BLaER1 treated with 17β-estradiol and CSF1 and Interleukin-3, amounts not matched to agents 10 nM and 100 nM (cell line): ENCODE measurements around the gene HDAC9.

Source experiments
- H3K27ac ChIP-seq, 11 experiments: shearing (Covaris generic); formaldehyde crosslinking; 2 replicates each; pipeline ENCODE4 v1.8.1; 2022
- H3K27me3 ChIP-seq, 11 experiments: shearing (Covaris generic); formaldehyde crosslinking; 2 replicates each; pipeline ENCODE4 v1.8.1; 2022
- H3K36me3 ChIP-seq, 11 experiments: shearing (Covaris generic); formaldehyde crosslinking; 2 replicates each; pipeline ENCODE4 v1.8.1; 2022
- H3K4me1 ChIP-seq, 10 experiments: shearing (Covaris generic); formaldehyde crosslinking; 2 replicates each; pipeline ENCODE4 v1.8.1; 2022
- H3K4me2 ChIP-seq, 11 experiments: shearing (Covaris generic); formaldehyde crosslinking; 2 replicates each; pipeline ENCODE4 v1.8.1; 2022
- H3K4me3 ChIP-seq, 10 experiments: shearing (Covaris generic); formaldehyde crosslinking; 2 replicates each; pipeline ENCODE4 v1.8.1; 2022
- H3K9ac ChIP-seq, 11 experiments: shearing (Covaris generic); formaldehyde crosslinking; 2 replicates each; pipeline ENCODE4 v1.8.1; 2022
- H3K9me3 ChIP-seq, 11 experiments: shearing (Covaris generic); formaldehyde crosslinking; replicated peaks in 1 of 11; 2 replicates each; pipeline ENCODE4 v1.8.1; 2022
- H4K20me1 ChIP-seq, 11 experiments: shearing (Covaris generic); formaldehyde crosslinking; 2 replicates each; pipeline ENCODE4 v1.8.1; 2022
- Cebpa-rat ChIP-seq, 11 experiments: shearing (Covaris generic); IDR thresholded peaks; 2 replicates each; pipeline ENCODE4 v1.8.1; 2022

Gene HDAC9

DNA sequence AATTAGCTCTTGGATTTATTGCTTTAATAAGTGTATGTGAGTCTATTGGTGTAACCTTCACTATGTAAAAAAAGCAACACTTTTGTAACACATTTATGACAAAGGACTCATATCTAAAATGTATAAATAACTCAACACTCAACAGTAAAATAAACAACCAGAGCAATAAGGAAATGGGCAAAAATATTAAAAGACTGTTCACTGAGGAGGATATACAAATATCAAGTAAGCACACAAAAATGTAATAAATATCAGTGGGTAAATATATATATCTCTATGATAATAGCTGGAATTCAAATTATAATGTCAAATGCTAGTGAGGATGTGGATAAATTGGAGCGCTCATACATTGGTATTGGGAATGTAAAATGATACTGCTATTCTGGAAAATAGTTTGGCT, 53.0 kb downstream of the HDAC9 start:
- Histone ChIP-seq H3K27me3 (no peaks in the 10 kb centered on the region), H3K36me3 (peaks cover 3 to 53% (median 21%) of the 10 kb centered on the region in 11 experiments; a peak in 16 of 22 replicates), H3K9me3 (peaks cover 0 to 41% (median 11%) of the 10 kb centered on the region in 11 experiments; a peak in 10 of 22 replicates), H3K9ac (no peak overlapping the region), H3K27ac (no peak overlapping the region), H3K4me3 (no peak overlapping the region), H3K4me2 (no peak overlapping the region), H4K20me1 (no peaks in the 10 kb centered on the region), H3K4me1 (peaks cover 16 to 40% (median 32%) of the 10 kb centered on the region in 10 experiments; a peak in 19 of 20 replicates)
- no peak for TF ChIP-seq Cebpa-rat (IDR thresholded peaks at IDR 0.05)

DNA sequence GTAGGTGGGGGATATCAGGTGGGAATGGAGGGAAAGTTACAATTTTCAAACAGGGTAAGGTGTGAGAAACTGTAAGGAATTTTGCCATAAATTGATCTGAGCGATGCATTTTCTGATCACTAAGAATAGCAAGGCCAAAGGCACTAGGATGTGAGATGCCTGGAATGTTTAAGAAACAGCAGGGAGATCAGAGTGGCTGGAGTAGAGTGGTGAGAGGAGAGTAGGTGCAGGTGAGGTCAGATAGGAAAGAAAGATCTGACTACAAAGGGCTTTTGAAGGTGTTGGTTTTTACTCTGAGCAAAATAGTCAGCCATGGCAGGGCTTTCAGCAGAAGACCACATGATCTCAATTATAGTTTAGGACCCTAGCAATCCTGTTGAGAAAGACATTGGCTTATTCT, 55.0 kb downstream of the HDAC9 start:
- no peaks in the 10 kb centered on the region for H3K27me3 ChIP-seq
- H3K4me2 ChIP-seq = peak overlapping the region in 4 of 11 experiments; percentile 46 to 63 (median 55); a peak in 6 of 22 replicates
- no peaks in the 10 kb centered on the region for H4K20me1 ChIP-seq
- no peak overlapping the region for H3K9ac ChIP-seq
- no peak overlapping the region for H3K4me3 ChIP-seq
- H3K36me3 ChIP-seq = peaks cover 0 to 32% (median 8%) of the 10 kb centered on the region in 11 experiments; a peak in 12 of 22 replicates
- H3K4me1 ChIP-seq = peaks cover 18 to 44% (median 33%) of the 10 kb centered on the region in 10 experiments; a peak in 19 of 20 replicates
- peaks cover 0 to 24% (median 6%) of the 10 kb centered on the region in 11 experiments; a peak in 7 of 22 replicates for H3K9me3 ChIP-seq
- TF ChIP-seq Cebpa-rat (IDR thresholded peaks at IDR 0.05) = no peak
- H3K27ac ChIP-seq = no peak overlapping the region

GRCh38 chr7:18552316-18552916, 56.9 kb downstream of the HDAC9 start:
- H3K4me3 ChIP-seq = peak overlapping the region in 1 of 10 experiments; percentile 20; a peak in 1 of 20 replicates

GRCh38 chr7:18552943-18553604, 57.5 kb downstream of the HDAC9 start:
- Histone ChIP-seq H3K4me3 (peak overlapping the region in 1 of 10 experiments; percentile 20; a peak in 1 of 20 replicates), H3K27ac (peak overlapping the region; percentile 7 to 62 (median 53); a peak in 18 of 22 replicates), H3K4me1 (peaks cover 20 to 38% (median 31%) of the 10 kb centered on the region in 10 experiments; a peak in 19 of 20 replicates), H3K27me3 (no peaks in the 10 kb centered on the region), H3K9me3 (peaks cover 0 to 7% (median 0%) of the 10 kb centered on the region in 11 experiments; a peak in 3 of 22 replicates), H3K9ac (peak overlapping the region in 10 of 11 experiments; percentile 3 to 56 (median 32); a peak in 16 of 22 replicates), H4K20me1 (no peaks in the 10 kb centered on the region), H3K36me3 (peaks cover 0 to 12% (median 0%) of the 10 kb centered on the region in 11 experiments; a peak in 2 of 22 replicates), H3K4me2 (peak overlapping the region; percentile 51 to 79 (median 63))
- no peak for TF ChIP-seq Cebpa-rat (IDR thresholded peaks at IDR 0.05)

More at GRCh38 chr7:18552316-18552916, 56.9 kb downstream of the HDAC9 start:
- H3K27me3 ChIP-seq = no peaks in the 10 kb centered on the region
- no peak for TF ChIP-seq Cebpa-rat (IDR thresholded peaks at IDR 0.05)
- peaks cover 18 to 39% (median 31%) of the 10 kb centered on the region in 10 experiments; a peak in 19 of 20 replicates for H3K4me1 ChIP-seq
- peak overlapping the region; percentile 51 to 79 (median 63) for H3K4me2 ChIP-seq
- H4K20me1 ChIP-seq = no peaks in the 10 kb centered on the region
- H3K36me3 ChIP-seq = peaks cover 0 to 16% (median 0%) of the 10 kb centered on the region in 11 experiments; a peak in 2 of 22 replicates
- H3K27ac ChIP-seq = peak overlapping the region; percentile 7 to 62 (median 53); a peak in 17 of 22 replicates
- H3K9ac ChIP-seq = peak overlapping the region; percentile 3 to 56 (median 33); a peak in 17 of 22 replicates
- peaks cover 0 to 11% (median under 1%) of the 10 kb centered on the region in 11 experiments; a peak in 7 of 22 replicates for H3K9me3 ChIP-seq

DNA sequence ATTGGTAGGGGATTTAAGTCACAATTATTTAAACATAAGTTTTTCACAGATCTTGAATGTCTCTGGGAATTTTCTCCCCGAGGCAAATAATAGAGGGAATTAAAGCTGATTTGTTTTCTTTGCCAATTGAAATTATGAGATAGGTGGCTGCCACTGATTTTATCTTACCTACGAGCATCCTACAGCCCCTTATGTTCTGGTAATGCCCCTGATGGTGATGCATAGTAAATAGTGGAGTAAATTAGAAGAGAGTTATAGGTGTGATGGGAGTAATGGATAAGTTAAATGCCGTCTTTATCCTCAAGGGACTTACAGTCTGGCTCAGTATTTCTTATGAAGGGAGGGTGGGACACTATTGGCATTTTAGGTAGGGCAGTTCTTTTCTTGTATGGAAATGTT, 58.1 kb downstream of the HDAC9 start:
- TF ChIP-seq Cebpa-rat (IDR thresholded peaks at IDR 0.05) = no peak
- Histone ChIP-seq H3K9ac (peak overlapping the region in 2 of 11 experiments; percentile 8 to 32; a peak in 1 of 22 replicates), H3K27me3 (no peaks in the 10 kb centered on the region), H3K9me3 (0 out of 22 replicates have a peak, but pooled peaks cover 0 to 5% (median 0%) of the 10 kb centered on the region in 11 experiments), H3K4me1 (peaks cover 25 to 38% (median 33%) of the 10 kb centered on the region in 10 experiments; a peak in 19 of 20 replicates), H4K20me1 (no peaks in the 10 kb centered on the region), H3K4me3 (no peak overlapping the region), H3K27ac (peak overlapping the region in 5 of 11 experiments; percentile 53 to 62 (median 54); a peak in 5 of 22 replicates), H3K4me2 (peak overlapping the region in 10 of 11 experiments; percentile 51 to 79 (median 63); a peak in 15 of 22 replicates), H3K36me3 (peaks cover 0 to 13% (median 0%) of the 10 kb centered on the region in 11 experiments; a peak in 3 of 22 replicates)

DNA sequence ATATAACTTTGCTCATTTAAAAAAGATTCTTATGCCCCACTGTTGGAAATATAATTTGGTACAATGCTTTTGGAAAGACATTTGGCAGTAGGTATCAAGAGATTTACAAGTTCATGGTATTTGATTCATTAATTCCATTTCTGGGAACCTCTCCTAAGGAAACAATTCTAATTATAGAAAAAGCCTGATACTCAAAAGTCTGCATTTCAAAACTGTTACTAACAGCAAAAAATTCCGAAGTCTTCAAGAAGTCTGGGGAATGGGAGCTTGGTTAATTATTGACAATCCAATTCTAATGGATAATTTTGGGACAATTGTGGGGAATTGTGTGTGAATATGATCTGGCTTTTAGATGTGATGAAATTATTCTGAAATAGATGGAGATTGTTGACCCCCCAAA, 59.6 kb downstream of the HDAC9 start:
- Histone ChIP-seq H3K36me3 (peaks cover 0 to 13% (median 0%) of the 10 kb centered on the region in 11 experiments; a peak in 4 of 22 replicates), H3K27me3 (no peaks in the 10 kb centered on the region), H3K4me2 (no peak overlapping the region), H3K27ac (no peak overlapping the region), H3K9me3 (no peaks in the 10 kb centered on the region), H3K9ac (no peak overlapping the region), H3K4me3 (no peak overlapping the region), H3K4me1 (peaks cover 25 to 38% (median 33%) of the 10 kb centered on the region in 10 experiments; a peak in 19 of 20 replicates), H4K20me1 (no peaks in the 10 kb centered on the region)
- TF ChIP-seq Cebpa-rat (IDR thresholded peaks at IDR 0.05) = no peak

DNA sequence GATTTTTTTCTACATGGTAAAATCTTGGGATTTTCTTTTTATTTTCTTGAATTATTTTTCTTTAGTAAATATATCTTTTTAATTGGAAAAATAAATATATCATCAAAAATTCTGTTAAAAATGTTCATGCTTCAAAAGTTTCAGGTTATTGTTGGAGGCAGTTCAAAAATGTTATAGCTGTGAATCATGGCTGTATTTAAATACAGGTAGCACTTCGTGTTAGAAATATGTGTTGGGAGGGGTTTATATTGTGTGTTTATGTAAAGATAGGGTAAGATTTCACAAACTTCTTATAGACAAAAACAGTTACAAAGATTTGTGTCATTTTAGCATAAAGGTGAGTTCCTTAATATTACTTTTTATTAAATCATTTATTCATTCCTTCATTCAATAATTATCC, 60.4 kb downstream of the HDAC9 start:
- H3K9ac ChIP-seq = no peak overlapping the region
- no peak overlapping the region for H3K4me3 ChIP-seq
- H3K9me3 ChIP-seq = no peaks in the 10 kb centered on the region
- no peak for TF ChIP-seq Cebpa-rat (IDR thresholded peaks at IDR 0.05)
- peaks cover 22 to 37% (median 28%) of the 10 kb centered on the region in 10 experiments; a peak in 19 of 20 replicates for H3K4me1 ChIP-seq
- peaks cover 0 to 13% (median 0%) of the 10 kb centered on the region in 11 experiments; a peak in 4 of 22 replicates for H3K36me3 ChIP-seq
- H4K20me1 ChIP-seq = no peaks in the 10 kb centered on the region
- H3K27ac ChIP-seq = no peak overlapping the region
- H3K27me3 ChIP-seq = no peaks in the 10 kb centered on the region
- no peak overlapping the region for H3K4me2 ChIP-seq

GRCh38 chr7:18558503-18558902, 63.0 kb downstream of the HDAC9 start:
- Histone ChIP-seq H3K4me2 (peak overlapping the region in 1 of 11 experiments; percentile 33; a peak in 3 of 22 replicates), H3K27me3 (no peaks in the 10 kb centered on the region), H3K36me3 (peaks cover 0 to 13% (median 0%) of the 10 kb centered on the region in 11 experiments; a peak in 4 of 22 replicates), H3K27ac (no peak overlapping the region), H3K9me3 (peaks cover 0 to 9% (median 0%) of the 10 kb centered on the region in 11 experiments; a peak in 1 of 22 replicates), H3K9ac (no peak overlapping the region), H4K20me1 (no peaks in the 10 kb centered on the region), H3K4me1 (peaks cover 1 to 14% (median 4%) of the 10 kb centered on the region in 10 experiments; a peak in 15 of 20 replicates), H3K4me3 (no peak overlapping the region)
- no peak for TF ChIP-seq Cebpa-rat (IDR thresholded peaks at IDR 0.05)
